Endothelial cell (in vitro differentiated cells): ENCODE measurements around the gene MFAP3. TPM values are rescaled to one million over a fixed set of nuclear protein-coding genes. Genes with fewer than 3 reads are reported as not detected.

Source experiments
- DNase-seq: peaks from one replicate; pipeline ENCODE4 v3.0.0; 2021; ENCODE audit warnings: low spot score
- H3K27ac Mint-ChIP-seq: one replicate; pipeline ENCODE4 v1.8.0; 2021; ENCODE audit warnings: mixed read lengths, inconsistent platforms; ENCODE audit not compliant: unreplicated experiment
- H3K27me3 Mint-ChIP-seq: one replicate; pipeline ENCODE4 v1.8.0; 2021; ENCODE audit warnings: mild to moderate bottlenecking, moderate library complexity, mixed read lengths, inconsistent platforms; ENCODE audit not compliant: unreplicated experiment
- H3K36me3 Mint-ChIP-seq: one replicate; pipeline ENCODE4 v1.8.0; 2021; ENCODE audit warnings: mild to moderate bottlenecking, low read depth, mixed read lengths, inconsistent platforms; ENCODE audit not compliant: unreplicated experiment
- H3K4me1 Mint-ChIP-seq: one replicate; pipeline ENCODE4 v1.8.0; 2021; ENCODE audit warnings: mild to moderate bottlenecking, mixed read lengths, inconsistent platforms; ENCODE audit not compliant: unreplicated experiment
- H3K4me3 Mint-ChIP-seq: one replicate; pipeline ENCODE4 v1.8.0; 2021; ENCODE audit warnings: mild to moderate bottlenecking, mixed read lengths, inconsistent platforms; ENCODE audit not compliant: unreplicated experiment
- H3K9me3 Mint-ChIP-seq: one replicate; pipeline ENCODE4 v1.8.0; 2021; ENCODE audit warnings: mixed read lengths, inconsistent platforms; ENCODE audit not compliant: unreplicated experiment
- total RNA-seq: library from RNA; stranded (reverse); fragmentation: NEBNext Ultra II Directional; extraction: Animal tissue kit (Norgen Biotek cat#: 25700); gene quantifications from one replicate; pipeline ENCODE4 v1.2.1, GENCODE V29; 2021; ENCODE audit not compliant: unreplicated experiment
- TF ChIP-seq, protein P1 (sequence below): fragments of 200-600 bp; sonication (generic); IDR thresholded peaks from one replicate; pipeline ENCODE4 v1.5.0; 2021; ENCODE audit warnings: antibody characterized with exemption; ENCODE audit not compliant: unreplicated experiment

Gene MFAP3
- total RNA-seq, 1 donor from 2014 or later, result 42.7 TPM

- TF ChIP-seq, protein P1, sequence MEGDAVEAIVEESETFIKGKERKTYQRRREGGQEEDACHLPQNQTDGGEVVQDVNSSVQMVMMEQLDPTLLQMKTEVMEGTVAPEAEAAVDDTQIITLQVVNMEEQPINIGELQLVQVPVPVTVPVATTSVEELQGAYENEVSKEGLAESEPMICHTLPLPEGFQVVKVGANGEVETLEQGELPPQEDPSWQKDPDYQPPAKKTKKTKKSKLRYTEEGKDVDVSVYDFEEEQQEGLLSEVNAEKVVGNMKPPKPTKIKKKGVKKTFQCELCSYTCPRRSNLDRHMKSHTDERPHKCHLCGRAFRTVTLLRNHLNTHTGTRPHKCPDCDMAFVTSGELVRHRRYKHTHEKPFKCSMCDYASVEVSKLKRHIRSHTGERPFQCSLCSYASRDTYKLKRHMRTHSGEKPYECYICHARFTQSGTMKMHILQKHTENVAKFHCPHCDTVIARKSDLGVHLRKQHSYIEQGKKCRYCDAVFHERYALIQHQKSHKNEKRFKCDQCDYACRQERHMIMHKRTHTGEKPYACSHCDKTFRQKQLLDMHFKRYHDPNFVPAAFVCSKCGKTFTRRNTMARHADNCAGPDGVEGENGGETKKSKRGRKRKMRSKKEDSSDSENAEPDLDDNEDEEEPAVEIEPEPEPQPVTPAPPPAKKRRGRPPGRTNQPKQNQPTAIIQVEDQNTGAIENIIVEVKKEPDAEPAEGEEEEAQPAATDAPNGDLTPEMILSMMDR, result no peak
- no peak overlapping the region for H3K4me3 Mint-ChIP-seq
- H3K27me3 Mint-ChIP-seq, result no peaks in the 10 kb centered on the region
- peaks cover 3% of the 10 kb centered on the region for H3K36me3 Mint-ChIP-seq
- peaks cover 13% of the 10 kb centered on the region for H3K4me1 Mint-ChIP-seq
- DNase-seq, result no peak
- H3K27ac Mint-ChIP-seq, result no peak overlapping the region
- H3K9me3 Mint-ChIP-seq, result no peaks in the 10 kb centered on the region
Observed at GRCh38 chr5:154086146-154086545, 47.4 kb downstream of the MFAP3 start.

DNA sequence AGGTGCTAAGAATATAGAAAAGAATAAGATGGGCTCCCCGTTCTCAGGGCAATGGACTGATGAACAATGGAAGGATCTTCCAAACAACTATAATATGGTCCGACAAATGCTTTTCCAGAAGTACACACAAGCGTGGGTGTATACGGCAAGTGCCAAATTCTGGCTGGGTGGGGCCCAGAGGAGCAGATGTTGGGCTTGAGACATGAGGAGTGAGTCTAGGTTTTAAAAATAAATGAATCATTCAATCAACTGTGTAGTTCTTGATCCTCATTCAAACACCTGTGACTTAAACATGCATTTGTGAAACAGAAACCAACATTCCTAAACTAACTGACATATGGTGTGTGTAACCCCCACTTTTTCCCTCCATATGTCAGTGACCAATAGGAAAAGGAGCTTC is 47.9 kb downstream of the MFAP3 start:
- no peaks in the 10 kb centered on the region for H3K9me3 Mint-ChIP-seq
- H3K4me3 Mint-ChIP-seq, result no peak overlapping the region
- H3K36me3 Mint-ChIP-seq, result peaks cover 3% of the 10 kb centered on the region
- H3K27ac Mint-ChIP-seq, result no peak overlapping the region
- TF ChIP-seq, protein P1, result no peak
- DNase-seq, result no peak
- H3K27me3 Mint-ChIP-seq, result no peaks in the 10 kb centered on the region
- H3K4me1 Mint-ChIP-seq, result peaks cover 16% of the 10 kb centered on the region

DNA sequence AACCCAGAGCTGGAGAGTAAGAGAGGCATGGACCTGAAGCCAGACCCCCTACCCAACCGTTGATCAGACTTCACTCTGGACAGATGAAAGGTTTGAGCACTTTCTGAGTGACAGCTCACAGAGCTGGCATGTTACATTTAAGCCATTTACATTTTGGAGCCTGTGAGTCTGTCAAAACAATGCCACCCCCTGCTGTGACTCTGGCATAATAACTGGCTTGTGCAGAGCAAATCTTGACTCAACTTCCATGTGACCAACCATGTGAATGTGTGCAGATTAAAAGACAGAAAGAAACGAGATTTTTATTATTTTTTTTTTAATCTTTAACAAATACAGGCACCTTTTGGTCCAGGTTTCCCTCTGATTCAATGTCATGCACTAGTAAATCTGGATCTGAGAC is 48.5 kb downstream of the MFAP3 start:
- peaks cover 3% of the 10 kb centered on the region for H3K36me3 Mint-ChIP-seq
- no peaks in the 10 kb centered on the region for H3K27me3 Mint-ChIP-seq
- TF ChIP-seq, protein P1, result no peak
- no peak overlapping the region for H3K4me3 Mint-ChIP-seq
- H3K27ac Mint-ChIP-seq, result no peak overlapping the region
- no peaks in the 10 kb centered on the region for H3K9me3 Mint-ChIP-seq
- no peak for DNase-seq
- peaks cover 20% of the 10 kb centered on the region for H3K4me1 Mint-ChIP-seq

GRCh38 chr5:154088801-154089200 is 50.0 kb downstream of the MFAP3 start:
- no peaks in the 10 kb centered on the region for H3K27me3 Mint-ChIP-seq
- H3K27ac Mint-ChIP-seq, result no peak overlapping the region
- peaks cover 3% of the 10 kb centered on the region for H3K36me3 Mint-ChIP-seq
- no peak for DNase-seq
- TF ChIP-seq, protein P1, result no peak
- peaks cover 20% of the 10 kb centered on the region for H3K4me1 Mint-ChIP-seq
- no peak overlapping the region for H3K4me3 Mint-ChIP-seq
- no peaks in the 10 kb centered on the region for H3K9me3 Mint-ChIP-seq

- H3K27me3 Mint-ChIP-seq, result no peaks in the 10 kb centered on the region
- peaks cover 14% of the 10 kb centered on the region for H3K4me1 Mint-ChIP-seq
- H3K36me3 Mint-ChIP-seq, result peaks cover 3% of the 10 kb centered on the region
- TF ChIP-seq, protein P1, result no peak
- no peak for DNase-seq
- no peak overlapping the region for H3K27ac Mint-ChIP-seq
- H3K9me3 Mint-ChIP-seq, result no peaks in the 10 kb centered on the region
- H3K4me3 Mint-ChIP-seq, result no peak overlapping the region
Observed at GRCh38 chr5:154090656-154091055, 51.9 kb downstream of the MFAP3 start.
